ENCODE data around the gene TBC1D25. TPM values are rescaled to one million over a fixed set of nuclear protein-coding genes. Genes with fewer than 3 reads are reported as not detected.
A peak's percentile ranks its signal among the peaks of the same experiment; 100 is the strongest.

The TBC1D25 gene
- total RNA-seq, 1 experiment from 2014 or later, result 18.2 TPM

DNA sequence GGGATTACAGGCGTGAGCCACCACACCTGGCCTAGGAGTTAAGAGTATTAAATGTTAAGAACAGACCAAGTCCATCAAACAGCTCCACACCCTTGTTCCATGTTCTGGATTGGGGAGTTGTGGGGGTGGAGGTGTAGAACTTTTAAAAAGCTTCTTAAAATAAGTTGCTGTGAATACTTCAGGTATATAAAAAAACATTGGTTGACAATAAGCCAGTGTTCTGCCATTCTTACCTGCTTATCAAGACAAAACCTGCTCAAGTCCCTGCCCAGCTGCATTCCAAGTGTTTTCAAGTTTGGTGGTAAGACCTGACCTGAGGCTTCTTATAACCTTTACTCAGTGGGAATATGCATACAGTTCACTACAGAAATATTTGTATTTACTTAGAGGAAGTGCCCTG is 41.1 kb downstream of the TBC1D25 start:
- ChIA-PET CTCF (interaction anchor here (0.5 kb wide), 1 partner anchor 1116 kb away, joined by 3 read pairs; no protein-coding TSS in a partner anchor), POLR2A (interaction anchor here (0.5 to 4.7 kb wide), 4 partner anchors 10 to 331 kb away, joined by 3 to 38 read pairs (median 4); partner anchors contain the start of genes SLC35A2 and WDR13)
- BruUV-seq (replicated peaks), result no TSS peak
- no peak overlapping the region for H3K27ac Mint-ChIP-seq (ENCODE audit: low read depth, unreplicated experiment)
- TF ChIP-seq, protein P1, sequence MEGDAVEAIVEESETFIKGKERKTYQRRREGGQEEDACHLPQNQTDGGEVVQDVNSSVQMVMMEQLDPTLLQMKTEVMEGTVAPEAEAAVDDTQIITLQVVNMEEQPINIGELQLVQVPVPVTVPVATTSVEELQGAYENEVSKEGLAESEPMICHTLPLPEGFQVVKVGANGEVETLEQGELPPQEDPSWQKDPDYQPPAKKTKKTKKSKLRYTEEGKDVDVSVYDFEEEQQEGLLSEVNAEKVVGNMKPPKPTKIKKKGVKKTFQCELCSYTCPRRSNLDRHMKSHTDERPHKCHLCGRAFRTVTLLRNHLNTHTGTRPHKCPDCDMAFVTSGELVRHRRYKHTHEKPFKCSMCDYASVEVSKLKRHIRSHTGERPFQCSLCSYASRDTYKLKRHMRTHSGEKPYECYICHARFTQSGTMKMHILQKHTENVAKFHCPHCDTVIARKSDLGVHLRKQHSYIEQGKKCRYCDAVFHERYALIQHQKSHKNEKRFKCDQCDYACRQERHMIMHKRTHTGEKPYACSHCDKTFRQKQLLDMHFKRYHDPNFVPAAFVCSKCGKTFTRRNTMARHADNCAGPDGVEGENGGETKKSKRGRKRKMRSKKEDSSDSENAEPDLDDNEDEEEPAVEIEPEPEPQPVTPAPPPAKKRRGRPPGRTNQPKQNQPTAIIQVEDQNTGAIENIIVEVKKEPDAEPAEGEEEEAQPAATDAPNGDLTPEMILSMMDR (IDR thresholded peaks at IDR 0.05; ENCODE audit: unreplicated experiment), result no peak
- H3K4me1 Mint-ChIP-seq (ENCODE audit: insufficient read depth, unreplicated experiment), result no peaks in the 10 kb centered on the region
- peaks cover 40% of the 10 kb centered on the region for H3K36me3 Mint-ChIP-seq (ENCODE audit: insufficient read depth, unreplicated experiment)
- H3K27me3 Mint-ChIP-seq (ENCODE audit: insufficient read depth, unreplicated experiment), result no peaks in the 10 kb centered on the region
- no peaks in the 10 kb centered on the region for H3K9me3 Mint-ChIP-seq (ENCODE audit: unreplicated experiment)
- no peak overlapping the region for H3K4me3 Mint-ChIP-seq (ENCODE audit: unreplicated experiment)
- intact Hi-C loops (cut with micrococcal nuclease), result no loop called here
- DNase-seq (ENCODE audit: unreplicated experiment), result no peak

DNA sequence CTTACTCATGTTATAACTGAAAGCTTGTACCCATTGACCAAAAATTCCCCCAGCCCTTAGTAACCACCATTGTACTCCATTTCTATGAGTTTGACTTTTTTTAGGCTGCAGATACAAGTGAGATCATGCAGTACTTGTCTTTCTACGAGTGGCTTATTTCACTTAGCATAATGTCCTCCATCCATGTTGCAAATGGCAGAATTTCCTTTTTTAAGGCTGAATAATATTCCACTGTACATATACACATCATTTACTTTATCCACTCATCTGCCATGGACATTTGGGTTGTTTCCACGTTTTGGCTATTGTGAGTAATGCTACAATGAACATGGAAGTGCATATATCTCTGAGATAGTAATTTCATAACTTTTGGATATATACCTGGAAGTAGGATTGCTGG is 45.2 kb downstream of the TBC1D25 start:
- ChIA-PET CTCF (no interaction called here), POLR2A (no interaction called here)
- Mint-ChIP-seq H3K4me1 (ENCODE audit: insufficient read depth, unreplicated experiment) (no peaks in the 10 kb centered on the region), H3K27ac (ENCODE audit: low read depth, unreplicated experiment) (no peak overlapping the region), H3K36me3 (ENCODE audit: insufficient read depth, unreplicated experiment) (no peaks in the 10 kb centered on the region), H3K4me3 (ENCODE audit: unreplicated experiment) (no peak overlapping the region), H3K9me3 (ENCODE audit: unreplicated experiment) (no peaks in the 10 kb centered on the region), H3K27me3 (ENCODE audit: insufficient read depth, unreplicated experiment) (no peaks in the 10 kb centered on the region)
- no peak for DNase-seq (ENCODE audit: unreplicated experiment)
- intact Hi-C loops (cut with micrococcal nuclease), result no loop called here
- no TSS peak for BruUV-seq (replicated peaks)
- TF ChIP-seq, protein P1 (IDR thresholded peaks at IDR 0.05; ENCODE audit: unreplicated experiment), result no peak

DNA sequence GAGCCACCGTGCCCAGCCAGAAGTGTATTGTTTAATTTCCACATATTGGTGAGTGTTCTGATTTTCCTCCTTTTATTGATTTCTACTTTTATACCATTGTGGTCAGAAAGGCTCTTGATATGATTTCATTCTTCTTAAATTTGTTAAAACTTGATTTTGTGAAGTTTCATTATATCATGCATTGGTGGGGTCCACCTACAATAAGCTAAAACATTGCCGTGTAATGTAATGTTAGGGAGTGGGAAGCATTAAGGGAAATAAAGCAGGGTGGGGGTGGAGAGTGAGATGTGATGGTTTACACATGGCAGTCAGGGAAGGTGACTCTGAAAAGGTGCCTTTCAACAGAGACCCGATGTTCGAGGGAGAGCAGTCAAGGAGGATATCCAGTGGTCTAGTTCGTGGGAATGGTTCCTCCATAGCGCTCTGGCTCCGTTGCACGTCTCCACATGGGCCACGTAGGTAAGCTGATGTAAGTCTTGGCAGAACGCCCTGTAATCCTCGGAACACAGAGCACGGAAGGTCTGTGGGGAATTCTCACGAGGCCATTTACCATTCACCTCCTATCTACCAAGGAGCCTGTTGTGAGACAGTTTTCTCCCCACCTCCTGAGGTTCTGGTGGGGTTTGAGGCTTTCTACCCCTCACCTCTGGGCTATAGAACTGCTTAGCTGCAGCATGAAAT is 50.1 kb downstream of the TBC1D25 start:
- H3K9me3 Mint-ChIP-seq (ENCODE audit: unreplicated experiment), result no peaks in the 10 kb centered on the region
- no peaks in the 10 kb centered on the region for H3K36me3 Mint-ChIP-seq (ENCODE audit: insufficient read depth, unreplicated experiment)
- H3K27me3 Mint-ChIP-seq (ENCODE audit: insufficient read depth, unreplicated experiment), result no peaks in the 10 kb centered on the region
- peak; percentile 81 for DNase-seq (ENCODE audit: unreplicated experiment)
- intact Hi-C loops (cut with micrococcal nuclease), result loop anchor here (2.0 to 5.0 kb wide), 3 partner anchors 15 to 507 kb away; partner anchors contain the start of genes FTSJ1 and RBM3
- peaks cover 7% of the 10 kb centered on the region for H3K4me1 Mint-ChIP-seq (ENCODE audit: insufficient read depth, unreplicated experiment)
- TF ChIP-seq, protein P1 (IDR thresholded peaks at IDR 0.05; ENCODE audit: unreplicated experiment), result no peak
- no TSS peak for BruUV-seq (replicated peaks)
- peak overlapping the region; percentile 90 for H3K27ac Mint-ChIP-seq (ENCODE audit: low read depth, unreplicated experiment)
- H3K4me3 Mint-ChIP-seq (ENCODE audit: unreplicated experiment), result peak overlapping the region; percentile 70
- ChIA-PET CTCF (interaction anchor here (0.6 to 1.8 kb wide), 4 partner anchors 12 to 115 kb away, joined by 3 to 6 read pairs (median 5); no protein-coding TSS in a partner anchor), POLR2A (interaction anchor here (1.0 to 3.7 kb wide), 6 partner anchors 8 to 58 kb away, joined by 3 to 38 read pairs (median 4); partner anchors contain the start of gene RBM3)

Measured in MCF 10A (cell line).